Type B pancreatic cell (in vitro differentiated cells): ENCODE measurements around the gene RPTOR. TPM values are rescaled to one million over a fixed set of nuclear protein-coding genes. Genes with fewer than 3 reads are reported as not detected.
"Not testable (repeated sequence)": the region's sequence is repeated elsewhere in the genome, so short reads cannot be mapped to it uniquely, and the experiment has no call there.

Experiments used
- DNase-seq: peaks from one replicate; pipeline ENCODE4 v3.0.0; 2021; ENCODE audit warnings: mixed read lengths; ENCODE audit not compliant: unreplicated experiment; ENCODE audit errors: extremely low spot score
- H3K27ac Mint-ChIP-seq: 2 replicates; pipeline ENCODE4 v1.8.0; 2021; ENCODE audit warnings: mild to moderate bottlenecking, mixed read lengths
- H3K27me3 Mint-ChIP-seq: 2 replicates; pipeline ENCODE4 v1.8.0; 2021; ENCODE audit warnings: mixed read lengths
- H3K36me3 Mint-ChIP-seq: 2 replicates; pipeline ENCODE4 v1.8.0; 2021; ENCODE audit warnings: mixed read lengths
- H3K4me1 Mint-ChIP-seq: one replicate; pipeline ENCODE4 v1.8.0; 2021; ENCODE audit warnings: mixed read lengths; ENCODE audit not compliant: unreplicated experiment
- H3K4me3 Mint-ChIP-seq: 2 replicates; pipeline ENCODE4 v1.8.0; 2021; ENCODE audit warnings: mild to moderate bottlenecking, mixed read lengths
- H3K9me3 Mint-ChIP-seq: 2 replicates; pipeline ENCODE4 v1.8.0; 2021; ENCODE audit warnings: mixed read lengths
- total RNA-seq: library from RNA; stranded (reverse); gene quantifications from 2 replicates; pipeline ENCODE4 v1.2.1, GENCODE V29; 2021; ENCODE audit warnings: low replicate concordance
- TF ChIP-seq, protein P1 (sequence below): fragments of 200-600 bp; sonication (generic); conservative IDR thresholded peaks from 2 replicates; pipeline ENCODE4 v1.5.0; 2021; ENCODE audit warnings: antibody characterized with exemption, mild to moderate bottlenecking

The RPTOR gene
- total RNA-seq, 1 donor from 2014 or later: 39.8 TPM

DNA sequence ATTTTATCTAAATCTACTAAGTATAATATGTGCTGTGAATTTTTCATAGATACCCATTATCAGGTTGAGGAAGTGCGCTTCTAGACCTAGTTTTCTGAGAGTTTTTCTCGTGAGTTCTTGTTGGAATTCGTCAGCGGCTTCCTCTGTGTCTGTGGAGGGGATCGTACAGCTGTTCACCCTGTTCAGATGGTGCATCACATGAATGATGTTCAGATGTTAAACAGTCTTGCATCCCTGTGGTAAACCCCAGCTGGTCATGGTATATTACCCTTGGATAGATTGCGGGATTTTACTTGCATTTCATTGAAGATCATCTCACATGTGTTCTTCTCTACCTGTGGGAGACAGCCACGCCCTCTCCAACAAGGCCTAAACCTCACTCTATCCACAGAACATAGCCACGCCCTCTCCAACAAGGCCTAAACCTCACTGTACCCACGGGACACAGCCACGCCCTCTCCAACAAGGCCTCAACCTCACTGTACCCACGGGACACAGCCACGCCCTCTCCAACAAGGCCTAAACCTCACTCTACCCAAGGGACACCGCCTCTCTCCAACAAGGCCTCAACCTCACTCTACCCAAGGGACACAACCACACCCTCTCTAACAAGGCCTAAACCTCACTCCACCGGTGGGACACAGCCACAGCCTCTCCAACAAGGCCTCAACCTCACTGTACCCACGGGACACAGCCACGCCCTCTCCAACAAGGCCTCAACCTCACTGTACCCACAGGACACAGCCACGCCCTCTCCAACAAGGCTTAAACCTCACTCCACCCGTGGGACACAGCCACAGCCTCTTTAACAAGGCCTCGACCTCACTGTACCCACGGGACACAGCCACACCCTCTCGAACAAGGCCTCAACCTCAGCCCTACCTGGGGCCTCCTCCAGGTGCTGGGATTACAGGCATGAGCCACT lies 266.8 kb downstream of the RPTOR start:
- H3K4me3 Mint-ChIP-seq: no peak overlapping the region
- TF ChIP-seq, protein P1, sequence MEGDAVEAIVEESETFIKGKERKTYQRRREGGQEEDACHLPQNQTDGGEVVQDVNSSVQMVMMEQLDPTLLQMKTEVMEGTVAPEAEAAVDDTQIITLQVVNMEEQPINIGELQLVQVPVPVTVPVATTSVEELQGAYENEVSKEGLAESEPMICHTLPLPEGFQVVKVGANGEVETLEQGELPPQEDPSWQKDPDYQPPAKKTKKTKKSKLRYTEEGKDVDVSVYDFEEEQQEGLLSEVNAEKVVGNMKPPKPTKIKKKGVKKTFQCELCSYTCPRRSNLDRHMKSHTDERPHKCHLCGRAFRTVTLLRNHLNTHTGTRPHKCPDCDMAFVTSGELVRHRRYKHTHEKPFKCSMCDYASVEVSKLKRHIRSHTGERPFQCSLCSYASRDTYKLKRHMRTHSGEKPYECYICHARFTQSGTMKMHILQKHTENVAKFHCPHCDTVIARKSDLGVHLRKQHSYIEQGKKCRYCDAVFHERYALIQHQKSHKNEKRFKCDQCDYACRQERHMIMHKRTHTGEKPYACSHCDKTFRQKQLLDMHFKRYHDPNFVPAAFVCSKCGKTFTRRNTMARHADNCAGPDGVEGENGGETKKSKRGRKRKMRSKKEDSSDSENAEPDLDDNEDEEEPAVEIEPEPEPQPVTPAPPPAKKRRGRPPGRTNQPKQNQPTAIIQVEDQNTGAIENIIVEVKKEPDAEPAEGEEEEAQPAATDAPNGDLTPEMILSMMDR: no peak
- no peaks in the 10 kb centered on the region for H3K27me3 Mint-ChIP-seq
- peaks cover 20% of the 10 kb centered on the region for H3K36me3 Mint-ChIP-seq
- H3K9me3 Mint-ChIP-seq: peaks cover 4% of the 10 kb centered on the region
- H3K27ac Mint-ChIP-seq: no peak overlapping the region
- peaks cover under 1% of the 10 kb centered on the region for H3K4me1 Mint-ChIP-seq
- DNase-seq: no peak

DNA sequence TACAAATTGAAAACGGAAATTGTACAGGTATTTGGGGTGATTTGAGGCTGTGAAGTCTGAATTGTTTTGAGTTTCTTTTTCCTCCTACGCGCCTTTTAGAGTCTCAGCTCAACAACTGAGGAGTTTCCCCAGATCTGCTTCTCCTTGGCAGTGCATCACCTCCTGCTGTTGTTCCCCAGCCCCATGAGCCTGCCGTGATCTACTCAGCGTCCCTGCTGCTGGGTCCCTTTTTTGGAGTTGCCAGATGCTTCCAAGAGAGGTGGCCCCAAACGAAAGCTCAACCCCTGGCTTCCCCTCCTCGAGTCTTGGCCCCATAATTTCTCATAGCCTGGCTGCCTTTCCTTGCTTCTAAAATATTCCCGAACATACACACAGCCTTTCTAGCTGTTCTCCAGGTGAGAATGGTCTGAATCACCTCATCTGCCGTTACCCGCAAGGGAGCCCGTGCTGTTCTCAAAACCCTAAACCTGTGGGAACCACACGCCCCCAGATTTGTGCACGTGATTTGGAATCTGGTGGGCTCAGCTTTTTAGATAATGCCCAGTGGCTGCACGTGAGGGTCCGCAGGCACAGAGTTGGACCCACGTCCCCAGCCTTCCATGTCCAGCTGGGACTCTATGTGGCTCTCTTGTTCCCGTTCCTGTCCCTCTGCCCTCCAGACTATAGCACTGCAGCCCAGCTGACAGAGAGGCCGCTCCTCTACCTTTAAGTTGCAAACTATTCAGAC lies 267.9 kb downstream of the RPTOR start:
- no peaks in the 10 kb centered on the region for H3K27me3 Mint-ChIP-seq
- H3K4me3 Mint-ChIP-seq: no peak overlapping the region
- H3K27ac Mint-ChIP-seq: no peak overlapping the region
- DNase-seq: no peak
- no peaks in the 10 kb centered on the region for H3K4me1 Mint-ChIP-seq
- H3K9me3 Mint-ChIP-seq: no peaks in the 10 kb centered on the region
- peaks cover 14% of the 10 kb centered on the region for H3K36me3 Mint-ChIP-seq
- TF ChIP-seq, protein P1: no peak

DNA sequence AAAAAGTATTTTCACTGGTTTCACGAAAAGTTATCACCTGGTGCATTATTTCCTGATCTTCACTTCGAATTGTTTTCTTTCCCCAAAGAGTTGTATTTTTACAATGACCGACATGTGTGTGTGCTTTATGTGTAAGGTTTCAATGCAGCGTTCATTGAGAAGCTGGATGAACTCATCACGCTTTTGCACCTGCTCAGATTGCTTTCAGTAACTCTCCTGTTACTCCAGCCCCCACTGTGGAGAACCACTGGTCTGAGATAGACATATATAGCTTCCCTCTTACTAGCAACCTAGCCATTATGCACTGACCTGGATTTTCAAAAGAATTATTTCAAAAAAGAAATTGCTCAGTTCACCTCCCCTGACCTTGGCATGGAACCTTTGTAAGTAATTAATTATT lies 268.7 kb downstream of the RPTOR start:
- TF ChIP-seq, protein P1: no peak
- no peak overlapping the region for H3K27ac Mint-ChIP-seq
- H3K27me3 Mint-ChIP-seq: no peaks in the 10 kb centered on the region
- no peak overlapping the region for H3K4me3 Mint-ChIP-seq
- no peaks in the 10 kb centered on the region for H3K9me3 Mint-ChIP-seq
- H3K4me1 Mint-ChIP-seq: no peaks in the 10 kb centered on the region
- no peak for DNase-seq
- H3K36me3 Mint-ChIP-seq: peaks cover 11% of the 10 kb centered on the region

DNA sequence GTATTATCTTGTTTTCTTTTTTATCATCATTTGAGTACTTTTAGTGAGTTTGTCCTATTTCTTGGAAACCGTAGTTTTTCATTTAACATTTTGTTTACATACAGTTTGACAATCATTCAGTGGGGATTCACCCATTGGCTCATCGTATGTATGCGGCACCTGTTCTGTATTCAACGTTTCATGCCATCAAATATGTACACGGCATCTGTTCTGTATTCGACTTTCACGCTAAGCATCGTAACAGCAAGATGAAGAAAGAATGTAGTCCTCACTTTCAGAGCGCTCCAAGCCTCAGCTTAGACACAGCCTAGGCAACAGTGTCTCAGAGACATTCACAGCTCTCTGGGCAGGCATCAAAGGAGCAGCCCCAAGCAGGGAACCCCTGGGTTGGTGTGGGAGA lies 269.9 kb downstream of the RPTOR start:
- Mint-ChIP-seq H3K27me3 (no peaks in the 10 kb centered on the region), H3K9me3 (no peaks in the 10 kb centered on the region), H3K4me3 (no peak overlapping the region), H3K36me3 (peaks cover 5% of the 10 kb centered on the region), H3K4me1 (no peaks in the 10 kb centered on the region), H3K27ac (no peak overlapping the region)
- TF ChIP-seq, protein P1: no peak
- no peak for DNase-seq

DNA sequence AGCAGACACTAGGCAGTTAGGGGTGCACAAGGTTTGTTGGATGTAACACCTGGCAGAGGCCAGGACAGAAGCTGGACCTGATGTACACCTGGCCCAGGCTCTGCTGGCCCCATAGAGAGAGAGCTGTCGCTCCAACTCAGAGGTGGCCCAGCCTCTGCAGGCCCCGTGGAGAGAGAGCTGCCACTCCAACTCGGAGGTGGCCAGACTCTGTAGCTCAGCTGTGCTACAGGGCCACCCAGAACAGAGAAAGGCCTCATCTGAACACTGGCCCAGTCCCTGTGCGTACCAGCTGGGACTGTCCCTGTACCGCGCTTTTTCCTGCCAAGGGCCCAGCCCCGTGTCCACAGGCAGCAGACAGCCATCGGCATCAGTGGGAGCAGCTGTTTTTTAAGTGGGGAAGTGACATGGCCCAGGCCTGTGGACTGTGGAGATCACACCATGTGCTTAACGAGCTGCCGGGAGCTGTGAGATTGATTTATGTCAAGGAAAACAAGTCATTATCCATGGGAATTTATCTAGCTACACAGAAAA lies 270.6 kb downstream of the RPTOR start:
- TF ChIP-seq, protein P1: no peak
- H3K27me3 Mint-ChIP-seq: no peaks in the 10 kb centered on the region
- H3K4me1 Mint-ChIP-seq: peaks cover 6% of the 10 kb centered on the region
- H3K36me3 Mint-ChIP-seq: peaks cover 7% of the 10 kb centered on the region
- H3K4me3 Mint-ChIP-seq: no peak overlapping the region
- peaks cover 2% of the 10 kb centered on the region for H3K9me3 Mint-ChIP-seq
- DNase-seq: no peak
- no peak overlapping the region for H3K27ac Mint-ChIP-seq

DNA sequence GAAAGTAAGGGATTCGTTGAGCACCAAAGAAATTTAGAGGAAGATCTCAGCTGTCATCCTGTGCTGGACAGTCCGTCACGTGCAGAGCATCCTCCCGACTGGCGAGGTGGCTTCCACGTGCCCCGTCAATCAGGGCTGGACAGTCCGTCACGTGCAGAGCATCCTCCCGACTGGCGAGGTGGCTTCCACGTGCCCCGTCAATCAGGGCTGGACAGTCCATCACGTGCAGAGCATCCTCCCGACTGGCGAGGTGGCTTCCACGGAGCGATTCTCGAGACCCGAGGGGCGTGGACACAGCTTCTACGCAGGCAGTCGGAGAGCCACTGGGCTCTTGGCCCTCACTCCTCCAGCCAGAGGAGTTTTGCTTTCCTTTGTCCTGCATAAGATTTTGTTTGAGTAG lies 271.1 kb downstream of the RPTOR start:
- not testable (repeated sequence) for H3K27me3 Mint-ChIP-seq, H3K27ac Mint-ChIP-seq, DNase-seq, H3K9me3 Mint-ChIP-seq, H3K4me3 Mint-ChIP-seq
- peaks cover 11% of the 10 kb centered on the region for H3K4me1 Mint-ChIP-seq
- peaks cover 10% of the 10 kb centered on the region for H3K36me3 Mint-ChIP-seq
